Stimulated activated CD4-positive, alpha-beta T cell treated with anti-CD3 and anti-CD28 coated beads, Interleukin-12 subunit alpha, Interleukin-12 subunit beta, amount 100 ng/mL, for 4 hours (primary cell): ENCODE measurements around the gene SGTA.

ENCODE experiments used
- DNase-seq: peaks from one replicate; pipeline ENCODE4 v3.0.0-alpha.2; 2020

SGTA gene

GRCh38 chr19:2809387-2810140 is 26.5 kb upstream of the SGTA start:
- DNase-seq: no peak

- no peak for DNase-seq
Observed at GRCh38 chr19:2808129-2808941, 25.3 kb upstream of the SGTA start.

- DNase-seq: no peak
Observed at GRCh38 chr19:2807379-2808128, 24.5 kb upstream of the SGTA start.

DNA sequence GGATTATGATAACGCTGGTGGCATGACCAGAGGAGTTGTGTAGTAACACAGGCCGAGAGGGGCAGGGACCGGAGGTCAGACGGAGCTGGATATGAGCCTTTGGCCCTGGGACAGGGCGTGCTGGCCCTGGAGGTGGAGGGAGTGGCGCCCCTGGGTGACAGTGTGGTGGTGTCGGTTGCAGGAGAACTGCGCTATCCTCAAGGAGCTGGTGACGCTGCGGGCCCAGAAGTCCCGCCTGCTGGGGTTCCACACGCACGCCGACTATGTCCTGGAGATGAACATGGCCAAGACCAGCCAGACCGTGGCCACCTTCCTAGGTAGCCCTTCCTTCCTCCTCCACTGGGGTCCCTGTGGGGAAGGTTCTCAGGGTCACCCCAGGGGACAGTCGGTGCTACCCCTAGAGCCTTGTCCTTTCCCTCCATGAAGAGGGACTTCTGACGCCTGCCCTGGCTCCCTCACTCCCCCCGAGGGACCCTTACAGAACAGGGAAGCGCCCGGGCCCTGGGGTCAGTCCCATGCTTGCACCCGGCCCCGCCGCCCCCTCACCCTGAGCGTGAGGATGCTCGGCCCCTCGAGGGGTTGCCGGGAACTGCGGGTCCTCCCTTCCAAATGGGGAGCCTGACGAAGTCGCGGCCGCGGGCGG is 23.8 kb upstream of the SGTA start:
- no peak for DNase-seq

- no peak for DNase-seq
Observed at GRCh38 chr19:2805991-2806649, 23.0 kb upstream of the SGTA start.

DNA sequence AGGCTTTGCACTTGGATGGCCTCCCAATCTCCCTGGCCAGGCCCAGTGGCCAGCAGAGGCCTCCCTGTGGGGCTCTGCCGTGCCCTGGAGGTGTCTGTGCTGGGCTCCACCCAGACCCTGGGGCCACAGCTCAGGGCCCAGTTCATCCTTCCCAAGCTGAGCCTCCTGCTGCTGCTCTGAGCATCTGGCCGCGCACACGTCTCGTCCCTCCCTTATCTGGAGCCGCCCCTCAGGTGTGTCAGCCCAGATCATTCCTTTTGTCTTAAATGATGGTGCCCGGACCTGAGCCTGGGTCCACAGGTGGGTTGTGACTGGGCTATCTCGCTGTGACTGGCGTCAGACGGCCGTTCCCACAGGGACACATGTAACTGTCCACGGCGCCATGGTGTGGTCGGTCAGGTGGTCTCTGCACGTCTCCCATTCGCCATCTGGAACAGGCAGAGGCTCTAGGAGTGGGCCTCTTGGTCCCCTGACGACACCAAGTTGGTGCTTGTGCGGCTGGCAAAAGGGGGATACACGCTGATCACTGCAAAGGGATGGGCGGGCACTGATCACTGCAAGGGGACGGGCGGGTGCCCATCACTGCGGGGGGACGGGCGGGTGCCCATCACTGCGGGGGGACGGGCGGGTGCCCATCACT is 22.3 kb upstream of the SGTA start:
- no peak for DNase-seq

- no peak for DNase-seq
Observed at GRCh38 chr19:2804156-2805004, 21.3 kb upstream of the SGTA start.

GRCh38 chr19:2803486-2804155 is 20.5 kb upstream of the SGTA start:
- no peak for DNase-seq

DNA sequence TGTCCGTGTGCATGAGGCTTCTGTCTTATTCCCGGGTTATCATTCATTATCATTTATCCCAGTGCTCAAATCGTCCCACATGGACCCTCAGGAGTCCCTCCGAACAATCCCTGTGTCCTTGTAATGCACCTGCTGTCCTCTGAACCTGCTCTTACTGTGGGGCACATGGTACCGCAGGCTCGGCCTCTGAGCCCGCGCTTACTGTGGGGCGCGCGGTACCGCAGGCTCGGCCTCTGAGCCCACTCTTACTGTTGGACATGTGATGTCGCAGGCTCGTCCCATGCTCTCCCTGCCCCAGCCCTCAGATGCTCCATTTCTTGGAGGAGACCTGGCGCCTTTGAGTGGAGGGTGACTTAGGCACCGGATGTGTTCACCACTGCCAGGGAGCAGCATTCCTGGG is 19.8 kb upstream of the SGTA start:
- DNase-seq: no peak

- DNase-seq: no peak
Observed at GRCh38 chr19:2800506-2800905, 17.4 kb upstream of the SGTA start.

GRCh38 chr19:2799273-2800020 is 16.4 kb upstream of the SGTA start:
- DNase-seq: no peak

DNA sequence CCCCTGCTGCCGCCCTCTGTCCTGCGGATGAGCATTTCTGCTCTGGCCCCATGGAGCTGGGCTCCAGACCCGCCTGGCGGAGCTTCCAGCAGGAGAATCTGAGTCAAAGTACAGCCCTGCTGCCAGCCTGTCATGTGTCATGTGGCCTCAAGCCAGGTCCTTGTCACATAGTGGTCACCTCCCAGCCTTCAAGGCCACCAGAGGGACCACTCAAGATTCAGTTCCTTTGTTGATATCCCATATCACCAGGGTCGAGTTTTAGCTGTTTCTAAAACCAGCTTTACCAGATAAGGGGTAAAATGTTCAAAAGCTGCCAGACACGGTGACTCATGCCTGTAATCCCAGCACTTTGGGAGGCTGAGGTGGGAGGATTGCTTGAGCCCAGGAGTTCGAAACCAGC is 15.7 kb upstream of the SGTA start:
- DNase-seq: no peak

DNA sequence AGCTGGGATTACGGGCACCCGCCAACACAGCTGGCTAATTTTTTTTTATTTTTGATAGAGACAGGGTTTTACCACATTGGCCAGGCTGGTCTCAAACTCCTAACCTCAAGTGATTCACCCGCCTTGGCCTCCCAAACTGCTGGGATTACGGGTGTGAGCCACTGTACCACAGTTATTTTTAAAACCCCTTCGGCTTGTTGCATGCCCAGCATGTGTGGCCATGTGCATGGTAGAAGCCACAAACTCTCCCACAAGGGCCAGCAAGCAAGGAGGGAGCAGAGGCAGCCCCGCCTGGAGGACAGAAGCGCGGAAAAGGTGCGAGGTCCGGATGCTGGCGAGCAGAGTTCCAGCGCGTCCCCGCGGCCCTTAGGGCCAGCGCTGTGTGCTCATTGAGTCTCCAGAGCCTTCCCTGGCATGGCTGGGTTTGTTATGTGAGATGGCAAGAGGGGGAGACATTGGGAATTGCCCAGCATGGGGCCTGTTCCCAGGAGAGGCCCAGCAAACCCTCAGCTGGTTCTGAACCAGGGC is 15.1 kb upstream of the SGTA start:
- no peak for DNase-seq

DNA sequence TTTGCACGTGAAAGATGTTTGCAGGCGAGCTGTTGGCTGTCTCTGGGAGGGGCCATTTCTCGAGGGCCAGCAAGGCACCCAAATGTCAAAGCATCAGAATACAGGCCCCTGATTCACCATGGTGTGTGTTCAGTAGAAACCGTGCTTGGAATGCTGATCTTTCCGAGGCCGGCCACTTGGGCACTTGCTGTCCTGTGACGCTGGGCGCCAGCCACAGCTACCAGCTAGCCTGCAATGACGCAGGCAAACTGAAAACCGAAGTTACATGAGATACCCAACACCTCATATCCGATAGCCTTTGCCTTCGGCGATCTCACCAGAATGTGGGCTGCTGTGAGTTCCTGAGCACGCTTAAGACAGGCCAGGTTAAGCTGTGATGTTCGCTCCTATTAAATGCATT is 14.2 kb upstream of the SGTA start:
- DNase-seq: no peak

GRCh38 chr19:2796659-2797266 is 13.7 kb upstream of the SGTA start:
- no peak for DNase-seq

- DNase-seq: no peak
Observed at GRCh38 chr19:2795827-2796658, 13.0 kb upstream of the SGTA start.

- no peak for DNase-seq
Observed at GRCh38 chr19:2793577-2793976, 10.5 kb upstream of the SGTA start.

DNA sequence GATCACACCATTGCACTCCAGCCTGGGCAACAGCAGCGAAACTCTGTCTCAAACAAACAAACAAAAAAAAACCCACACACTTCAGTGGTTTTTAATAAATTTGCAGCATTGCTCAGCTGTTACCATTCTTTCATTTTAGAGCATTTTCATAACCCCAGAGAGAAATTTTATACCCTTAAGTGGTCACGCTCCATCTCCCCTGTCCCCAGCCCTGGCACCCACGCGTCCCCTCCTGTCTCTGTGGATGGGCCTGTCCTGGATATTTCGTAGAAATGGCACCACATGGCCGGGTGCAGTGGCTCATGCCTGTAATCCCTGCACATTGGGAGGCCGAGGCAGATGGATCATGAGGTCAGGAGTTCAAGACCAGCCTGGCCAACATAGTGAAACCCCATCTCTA is 10.1 kb upstream of the SGTA start:
- DNase-seq: no peak
